MM.1S (cell line): Measurements from ENCODE around the gene RALY.

Experiments
- CTCF ChIP-seq: fragments of 300-600 bp; sonication (generic); IDR thresholded peaks from 2 replicates; pipeline ENCODE4 v1.5.1; 2016; ENCODE audit warnings: antibody characterized with exemption, low read length, mixed read lengths
- EZH2 ChIP-seq: fragments of 300-600 bp; sonication (generic); optimal IDR thresholded peaks from 2 replicates; pipeline ENCODE3; 2017; ENCODE audit warnings: low read depth, mild to moderate bottlenecking, antibody characterized with exemption, low read length, mixed read lengths
- EZH2phosphoT487 ChIP-seq: fragments of 300-600 bp; sonication (generic); IDR thresholded peaks from 2 replicates; pipeline ENCODE4 v1.6.1; 2018; ENCODE audit warnings: antibody characterized with exemption, low read length

- TF ChIP-seq CTCF (no peak), EZH2 (no peak), EZH2phosphoT487 (no peak)
Observed at GRCh38 chr20:34083781-34084180, 90.1 kb downstream of the RALY start.
